Measurements from ENCODE around the gene CDC37L1.
"Not testable (repeated sequence)": the region's sequence is repeated elsewhere in the genome, so short reads cannot be mapped to it uniquely, and the experiment has no call there.

CDC37L1 gene

DNA sequence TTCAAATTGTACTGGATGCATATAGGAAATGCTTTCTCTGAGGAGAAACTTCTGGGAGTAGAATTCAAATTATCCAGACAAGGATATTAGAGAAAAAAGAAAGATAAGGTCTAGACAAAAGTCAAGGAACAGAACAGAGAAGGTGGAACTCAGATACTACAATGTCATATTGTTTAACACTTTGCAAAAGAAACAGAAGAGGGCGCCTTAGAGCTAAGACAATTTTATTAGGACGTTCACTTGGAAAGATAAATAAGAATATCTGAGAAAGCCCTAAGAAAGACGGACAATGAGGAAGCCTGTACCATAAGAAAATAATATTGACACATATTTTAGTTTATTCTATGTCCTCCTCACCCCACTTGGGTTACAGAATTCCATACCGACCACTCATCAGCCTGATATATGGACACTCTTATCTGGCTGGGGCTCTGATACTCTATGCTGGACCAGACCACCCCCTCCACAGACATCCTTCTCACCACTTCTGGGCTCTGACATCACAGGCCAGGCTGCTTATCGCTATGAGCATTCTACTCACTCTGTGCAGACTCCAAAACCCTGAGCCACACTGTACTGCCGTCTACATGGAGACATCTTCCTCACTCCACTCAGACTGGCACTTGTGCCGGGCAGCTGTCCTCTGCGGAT is 70.8 kb downstream of the CDC37L1 start:
- no peaks in the 10 kb centered on the region for H3K36me3 ChIP-seq (ENCODE audit: control insufficient read depth in 2 of 2, insufficient read depth in 2 of 2, low read length in 2 of 2)
- no peaks in the 10 kb centered on the region for H3K4me1 ChIP-seq (ENCODE audit: control insufficient read depth, insufficient read depth, low read length)
- H3K9me3 ChIP-seq (ENCODE audit: control insufficient read depth in 2 of 2, low read length in 2 of 2) = no peaks in the 10 kb centered on the region
- no peak overlapping the region for H3K27ac ChIP-seq (ENCODE audit: low read length)
- no peaks in the 10 kb centered on the region for H3K27me3 ChIP-seq (ENCODE audit: control insufficient read depth in 1 of 2, insufficient read depth in 2 of 2, low read length in 2 of 2)
- H3K4me3 ChIP-seq (ENCODE audit: low read length in 2 of 2) = no peak overlapping the region
- no peak overlapping the region for H3K9ac ChIP-seq (ENCODE audit: low read length in 2 of 2)

DNA sequence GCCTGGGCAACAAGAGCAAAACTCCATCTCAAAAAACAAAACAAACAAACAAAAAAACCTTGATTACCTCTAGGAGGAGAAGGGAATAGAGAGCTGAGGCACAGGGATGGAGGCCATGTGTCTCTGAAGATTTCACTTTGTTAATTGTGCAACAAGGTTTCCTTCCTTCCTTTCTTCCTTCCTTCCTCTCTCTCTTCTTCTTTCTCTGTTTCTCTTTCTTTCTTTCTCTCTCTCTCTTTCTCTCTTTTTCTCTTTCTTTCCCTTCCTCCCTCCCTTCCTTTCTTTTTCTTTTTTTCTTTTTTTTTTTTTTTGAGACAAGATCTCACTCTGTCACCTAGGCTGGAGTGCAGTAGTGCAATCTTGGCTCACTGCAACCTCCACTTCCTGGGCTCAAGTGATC is 75.2 kb downstream of the CDC37L1 start:
- not testable (repeated sequence) for H3K27me3 ChIP-seq (ENCODE audit: control insufficient read depth in 1 of 2, insufficient read depth in 2 of 2, low read length in 2 of 2); H3K9ac ChIP-seq (ENCODE audit: low read length in 2 of 2)

DNA sequence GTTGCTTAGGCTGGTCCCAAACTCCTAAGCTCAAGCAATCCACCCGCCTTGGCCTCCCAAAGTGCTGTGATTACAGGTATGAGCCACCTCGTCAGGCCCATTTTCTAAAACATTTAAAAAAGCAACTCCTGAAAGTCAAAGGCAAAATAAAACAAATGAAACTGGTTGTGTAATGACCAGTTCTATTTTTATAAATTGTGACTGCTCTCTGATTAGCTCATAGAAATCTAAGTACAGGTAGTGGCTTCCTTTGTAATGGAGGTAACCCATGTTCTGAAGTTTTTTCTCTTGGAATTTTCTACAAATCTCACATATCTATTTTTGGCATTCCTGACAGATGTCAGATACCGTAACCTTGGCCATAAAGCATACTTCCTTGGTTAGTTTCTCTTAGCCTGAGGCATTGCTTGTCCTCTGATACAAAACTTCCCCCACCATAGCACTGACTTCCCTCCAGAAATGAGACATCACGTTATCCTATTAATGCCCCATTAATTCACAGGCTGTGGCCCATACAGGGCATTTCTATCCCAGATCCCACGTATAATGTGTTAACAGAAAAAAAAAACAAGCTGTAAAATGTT is 75.7 kb downstream of the CDC37L1 start:
- Histone ChIP-seq H3K36me3 (ENCODE audit: control insufficient read depth in 2 of 2, insufficient read depth in 2 of 2, low read length in 2 of 2) (no peaks in the 10 kb centered on the region), H3K9me3 (ENCODE audit: control insufficient read depth in 2 of 2, low read length in 2 of 2) (no peaks in the 10 kb centered on the region), H3K27ac (ENCODE audit: low read length) (no peak overlapping the region), H3K27me3 (ENCODE audit: control insufficient read depth in 1 of 2, insufficient read depth in 2 of 2, low read length in 2 of 2) (no peaks in the 10 kb centered on the region), H3K4me1 (ENCODE audit: control insufficient read depth, insufficient read depth, low read length) (peaks cover 4% of the 10 kb centered on the region), H3K4me3 (ENCODE audit: low read length in 2 of 2) (no peak overlapping the region), H3K9ac (ENCODE audit: low read length in 2 of 2) (no peak overlapping the region)

More for the DNA sequence above, 75.2 kb downstream of the CDC37L1 start:
- H3K4me3 ChIP-seq (ENCODE audit: low read length in 2 of 2); H3K27ac ChIP-seq (ENCODE audit: low read length); H3K4me1 ChIP-seq (ENCODE audit: control insufficient read depth, insufficient read depth, low read length); H3K9me3 ChIP-seq (ENCODE audit: control insufficient read depth in 2 of 2, low read length in 2 of 2); H3K36me3 ChIP-seq (ENCODE audit: control insufficient read depth in 2 of 2, insufficient read depth in 2 of 2, low read length in 2 of 2): not testable (repeated sequence)

DNA sequence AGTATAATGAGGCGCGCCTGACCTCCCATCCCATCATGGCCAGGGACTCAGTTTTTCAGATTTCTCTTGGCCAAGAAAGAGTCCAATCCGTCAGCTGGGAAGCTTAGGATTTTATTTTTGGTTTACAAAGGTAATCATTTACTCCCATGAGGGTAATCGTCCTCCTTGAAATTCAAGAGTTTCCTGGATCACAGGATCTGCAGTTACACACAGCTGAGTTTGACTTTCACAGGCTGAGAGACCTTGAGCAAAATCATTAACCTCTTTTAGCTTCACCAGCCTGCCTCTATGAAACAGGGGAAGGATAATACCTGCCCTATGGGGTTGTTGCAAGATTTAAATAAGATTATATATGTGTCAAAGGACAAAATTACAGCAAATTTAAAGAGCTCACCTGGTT is 77.1 kb downstream of the CDC37L1 start:
- no peak overlapping the region for H3K4me3 ChIP-seq (ENCODE audit: low read length in 2 of 2)
- H3K9ac ChIP-seq (ENCODE audit: low read length in 2 of 2) = no peak overlapping the region
- no peaks in the 10 kb centered on the region for H3K9me3 ChIP-seq (ENCODE audit: control insufficient read depth in 2 of 2, low read length in 2 of 2)
- H3K4me1 ChIP-seq (ENCODE audit: control insufficient read depth, insufficient read depth, low read length) = peaks cover 4% of the 10 kb centered on the region
- no peaks in the 10 kb centered on the region for H3K36me3 ChIP-seq (ENCODE audit: control insufficient read depth in 2 of 2, insufficient read depth in 2 of 2, low read length in 2 of 2)
- H3K27ac ChIP-seq (ENCODE audit: low read length) = no peak overlapping the region
- no peaks in the 10 kb centered on the region for H3K27me3 ChIP-seq (ENCODE audit: control insufficient read depth in 1 of 2, insufficient read depth in 2 of 2, low read length in 2 of 2)
